ENCODE measurements around the gene CD4. TPM values are rescaled to one million over a fixed set of nuclear protein-coding genes. Genes with fewer than 3 reads are reported as not detected.
A peak's percentile ranks its signal among the peaks of the same experiment; 100 is the strongest.

The CD4 gene
- total RNA-seq, 3 donors from 2014 or later (not counting 1 experiment from before 2014, with no cell fraction given), result 8.5 to 10.1 (median 9.8) TPM

GRCh38 chr12:6819106-6820030 lies 30.0 kb downstream of the CD4 start:
- ATAC-seq, result no peak
- Mint-ChIP-seq H3K4me1 (peaks cover 0 to 6% of the 10 kb centered on the region in 2 donors), H3K36me3 (no peaks in the 10 kb centered on the region), H3K27ac (no peak overlapping the region), H3K4me3 (no peak overlapping the region), H3K27me3 (ENCODE audit: low read depth in 2 of 2) (peaks cover 12 to 34% of the 10 kb centered on the region in 2 donors), H3K9me3 (no peaks in the 10 kb centered on the region)
- DNase-seq, result no peak
- no peak for TF ChIP-seq CTCF (IDR thresholded peaks at IDR 0.05)
- H3K36me3 ChIP-seq (ENCODE audit: control insufficient read depth, insufficient read depth, low read length), result no peaks in the 10 kb centered on the region
- 90% methylated on average over 13 of the region's 13 CpGs for WGBS (ENCODE audit: insufficient coverage)
- H3K9me3 ChIP-seq (ENCODE audit: control insufficient read depth, insufficient read depth, low read length), result no peaks in the 10 kb centered on the region
- intact Hi-C loops (cut with micrococcal nuclease), result no loop called here
- H3K27me3 ChIP-seq (ENCODE audit: control insufficient read depth, insufficient read depth, low read length), result peaks cover 8% of the 10 kb centered on the region
- H3K4me1 ChIP-seq (ENCODE audit: control insufficient read depth, insufficient read depth, low read length), result peaks cover 11% of the 10 kb centered on the region
- no peak overlapping the region for H3K4me3 ChIP-seq (ENCODE audit: low read length)
- H3K27ac ChIP-seq (ENCODE audit: low read length), result no peak overlapping the region

- Mint-ChIP-seq H3K36me3 (no peaks in the 10 kb centered on the region), H3K9me3 (no peaks in the 10 kb centered on the region), H3K27me3 (ENCODE audit: low read depth in 2 of 2) (peaks cover 20 to 40% of the 10 kb centered on the region in 2 donors), H3K27ac (no peak overlapping the region), H3K4me1 (peaks cover 0 to 8% of the 10 kb centered on the region in 2 donors), H3K4me3 (no peak overlapping the region)
- DNase-seq (no peak), ATAC-seq (no peak)
- 96% methylated on average over 5 of the region's 5 CpGs for WGBS (ENCODE audit: insufficient coverage)
- no peak for TF ChIP-seq CTCF (IDR thresholded peaks at IDR 0.05)
- H3K27me3 ChIP-seq (ENCODE audit: control insufficient read depth, insufficient read depth, low read length), result peaks cover 13% of the 10 kb centered on the region
- H3K4me1 ChIP-seq (ENCODE audit: control insufficient read depth, insufficient read depth, low read length), result peaks cover 11% of the 10 kb centered on the region
- H3K36me3 ChIP-seq (ENCODE audit: control insufficient read depth, insufficient read depth, low read length), result no peaks in the 10 kb centered on the region
- no peak overlapping the region for H3K4me3 ChIP-seq (ENCODE audit: low read length)
- H3K9me3 ChIP-seq (ENCODE audit: control insufficient read depth, insufficient read depth, low read length), result no peaks in the 10 kb centered on the region
- no peak overlapping the region for H3K27ac ChIP-seq (ENCODE audit: low read length)
- intact Hi-C loops (cut with micrococcal nuclease), result no loop called here
These were observed 30.8 kb downstream of the CD4 start for GRCh38 chr12:6820166-6820565.

GRCh38 chr12:6821591-6822425 lies 32.5 kb downstream of the CD4 start, which contains the start of gene GPR162:
TSS of gene GPR162 (plus strand) at chr12:6821821. CDS start at chr12:6823899, 2,078 bp downstream.
- Histone ChIP-seq H3K36me3 (ENCODE audit: control insufficient read depth, insufficient read depth, low read length) (no peaks in the 10 kb centered on the region), H3K4me1 (ENCODE audit: control insufficient read depth, insufficient read depth, low read length) (peaks cover 14% of the 10 kb centered on the region), H3K9me3 (ENCODE audit: control insufficient read depth, insufficient read depth, low read length) (no peaks in the 10 kb centered on the region), H3K4me3 (ENCODE audit: low read length) (no peak within 1 kb of the TSS), H3K27ac (ENCODE audit: low read length) (no peak within 1 kb of the TSS), H3K27me3 (ENCODE audit: control insufficient read depth, insufficient read depth, low read length) (peaks cover 28% of the 10 kb centered on the region)
- H3K36me3 Mint-ChIP-seq, result no peaks in the 10 kb centered on the region
- H3K9me3 Mint-ChIP-seq, result no peaks in the 10 kb centered on the region
- DNase-seq, result peak in 1 of 2 donors; percentile 33
- H3K27ac Mint-ChIP-seq, result no peak within 1 kb of the TSS
- WGBS (ENCODE audit: insufficient coverage), result 2% methylated on average over 25 of the region's 28 CpGs
- no peak for TF ChIP-seq CTCF (IDR thresholded peaks at IDR 0.05)
- peaks cover 0 to 15% of the 10 kb centered on the region in 2 donors for H3K4me1 Mint-ChIP-seq
- ATAC-seq, result no peak
- H3K4me3 Mint-ChIP-seq, result peak within 1 kb of the TSS; percentile 39
- intact Hi-C loops (cut with micrococcal nuclease), result no loop called here
- H3K27me3 Mint-ChIP-seq (ENCODE audit: low read depth in 2 of 2), result peaks cover 36 to 54% of the 10 kb centered on the region in 2 donors

All from natural killer cell (primary cell).